Memory B cell (primary cell): ENCODE data around the gene GPRASP2.
"Not testable (repeated sequence)": the region's sequence is repeated elsewhere in the genome, so short reads cannot be mapped to it uniquely, and the experiment has no call there.

ENCODE experiments used
- ATAC-seq: fragments of 150-1000 bp; cut with Tn5 transposase; 2 replicates; pipeline ENCODE4 v1.10.0; 2021; ENCODE audit warnings: low read depth, mild to moderate bottlenecking, moderate library complexity
- DNase-seq, 2 donors: peaks; one replicate each; pipeline ENCODE4 v3.0.0; 2022; ENCODE audit warnings: low spot score in 2 of 2
- H3K27ac Mint-ChIP-seq: one replicate; pipeline ENCODE4 v1.8.0; 2022; ENCODE audit warnings: mild to moderate bottlenecking, moderate library complexity, mixed read lengths
- H3K27me3 Mint-ChIP-seq: one replicate; pipeline ENCODE4 v1.8.0; 2022; ENCODE audit warnings: mixed read lengths
- H3K36me3 Mint-ChIP-seq: one replicate; pipeline ENCODE4 v1.8.0; 2022; ENCODE audit warnings: mild to moderate bottlenecking, mixed read lengths
- H3K4me1 Mint-ChIP-seq: one replicate; pipeline ENCODE4 v1.8.0; 2022; ENCODE audit warnings: mixed read lengths
- H3K4me3 Mint-ChIP-seq: one replicate; pipeline ENCODE4 v1.8.0; 2022; ENCODE audit warnings: mild to moderate bottlenecking, moderate library complexity, mixed read lengths
- H3K9me3 Mint-ChIP-seq: one replicate; pipeline ENCODE4 v1.8.0; 2022; ENCODE audit warnings: mixed read lengths

Gene GPRASP2

DNA sequence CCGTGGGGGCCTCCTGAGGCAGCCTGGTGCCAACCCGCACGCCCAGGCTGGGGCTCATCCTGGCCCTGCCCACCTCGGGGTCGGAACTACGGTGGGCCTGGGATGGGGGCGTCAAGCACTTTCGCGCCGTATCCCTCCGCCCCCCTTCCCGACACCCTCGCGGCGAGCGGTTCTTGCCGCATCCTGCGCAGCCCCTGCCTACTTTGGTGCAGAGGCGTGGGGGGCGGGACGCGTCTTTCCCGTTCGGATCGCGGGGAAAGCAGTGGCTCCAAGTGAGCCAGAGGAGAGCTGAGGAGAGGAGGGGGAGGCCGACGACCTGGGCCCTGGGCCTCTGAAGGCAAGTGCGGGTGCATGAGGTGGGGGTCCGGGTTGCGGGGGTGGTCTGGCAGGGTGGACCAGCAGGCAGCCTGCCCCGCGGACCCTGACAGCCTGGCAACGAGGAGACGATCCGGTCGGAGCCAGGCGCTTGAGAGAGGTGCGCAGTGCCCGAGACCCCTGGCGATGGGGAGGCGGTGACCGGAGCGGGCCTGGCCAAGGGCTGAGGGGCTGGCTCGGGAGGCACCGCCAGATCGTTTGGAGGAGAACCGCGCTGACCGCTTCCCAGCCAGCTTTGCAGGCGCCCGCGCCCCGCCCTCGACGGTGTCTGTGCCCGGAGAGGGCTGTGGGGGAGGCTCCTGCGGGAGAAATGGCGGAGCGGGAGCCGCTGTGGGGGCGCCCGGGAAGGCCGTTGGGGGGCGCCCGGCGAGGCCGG lies at the start of gene GPRASP2:
GPRASP2 (plus strand) TSS at position 233 of the 751 bp plus-strand sequence. CDS start 2,422 bp downstream, outside the sequence.
- Mint-ChIP-seq H3K36me3 (peaks cover 2% of the 10 kb centered on the region), H3K27me3 (peaks cover 11% of the 10 kb centered on the region), H3K4me1 (peaks cover 4% of the 10 kb centered on the region), H3K27ac (no peak within 1 kb of the TSS), H3K4me3 (peak within 1 kb of the TSS; percentile 80), H3K9me3 (no peaks in the 10 kb centered on the region)
- DNase-seq (peak in 1 of 2 donors; percentile 1), ATAC-seq (no peak)

DNA sequence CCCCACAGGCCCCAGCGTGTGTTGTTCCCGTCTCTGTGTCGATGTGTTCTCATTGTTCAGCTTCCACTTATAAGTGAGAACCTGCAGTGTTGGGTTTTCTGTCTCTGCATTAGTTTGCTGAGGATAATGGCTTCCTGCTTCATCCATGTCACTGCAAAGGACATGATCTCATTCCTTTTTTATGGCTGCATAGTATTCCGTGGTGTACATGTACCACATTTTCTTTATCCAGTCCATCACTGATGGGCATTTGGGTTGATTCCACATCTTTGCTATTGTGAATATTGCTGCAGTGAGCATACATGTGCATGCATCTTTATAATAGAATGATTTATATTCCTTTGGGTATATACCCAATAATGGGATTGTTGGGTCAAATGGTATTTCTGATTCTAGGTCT lies 48.4 kb upstream of the GPRASP2 start:
- not testable (repeated sequence) for H3K27ac Mint-ChIP-seq, ATAC-seq

GRCh38 chrX:102667034-102667433 lies 45.2 kb upstream of the GPRASP2 start:
- H3K4me3 Mint-ChIP-seq, H3K27ac Mint-ChIP-seq, ATAC-seq, H3K27me3 Mint-ChIP-seq, DNase-seq: not testable (repeated sequence)
- peaks cover 12% of the 10 kb centered on the region for H3K9me3 Mint-ChIP-seq
- peaks cover 13% of the 10 kb centered on the region for H3K4me1 Mint-ChIP-seq
- H3K36me3 Mint-ChIP-seq = peaks cover 19% of the 10 kb centered on the region

More for the DNA sequence above, 48.4 kb upstream of the GPRASP2 start:
- Mint-ChIP-seq H3K4me1 (peaks cover 20% of the 10 kb centered on the region), H3K36me3 (peaks cover 15% of the 10 kb centered on the region)
- H3K4me3 Mint-ChIP-seq, DNase-seq, H3K27me3 Mint-ChIP-seq, H3K9me3 Mint-ChIP-seq: not testable (repeated sequence)

- DNase-seq (no peak), ATAC-seq (no peak)
- peaks cover 17% of the 10 kb centered on the region for H3K36me3 Mint-ChIP-seq
- no peaks in the 10 kb centered on the region for H3K27me3 Mint-ChIP-seq
- no peak overlapping the region for H3K4me3 Mint-ChIP-seq
- H3K4me1 Mint-ChIP-seq = peaks cover 16% of the 10 kb centered on the region
- no peak overlapping the region for H3K27ac Mint-ChIP-seq
- H3K9me3 Mint-ChIP-seq = peaks cover 12% of the 10 kb centered on the region
Measured at GRCh38 chrX:102669526-102669925, 42.7 kb upstream of the GPRASP2 start.

GRCh38 chrX:102672856-102673255 lies 39.4 kb upstream of the GPRASP2 start:
- H3K27me3 Mint-ChIP-seq = no peaks in the 10 kb centered on the region
- no peak overlapping the region for H3K27ac Mint-ChIP-seq
- H3K4me3 Mint-ChIP-seq = no peak overlapping the region
- H3K9me3 Mint-ChIP-seq = peaks cover 7% of the 10 kb centered on the region
- DNase-seq (no peak), ATAC-seq (no peak)
- H3K36me3 Mint-ChIP-seq = peaks cover 14% of the 10 kb centered on the region
- peaks cover 10% of the 10 kb centered on the region for H3K4me1 Mint-ChIP-seq

GRCh38 chrX:102677479-102677878 lies 34.8 kb upstream of the GPRASP2 start:
- H3K27ac Mint-ChIP-seq, DNase-seq, H3K27me3 Mint-ChIP-seq, H3K4me3 Mint-ChIP-seq, H3K4me1 Mint-ChIP-seq, H3K9me3 Mint-ChIP-seq, ATAC-seq: not testable (repeated sequence)
- peaks cover 22% of the 10 kb centered on the region for H3K36me3 Mint-ChIP-seq

DNA sequence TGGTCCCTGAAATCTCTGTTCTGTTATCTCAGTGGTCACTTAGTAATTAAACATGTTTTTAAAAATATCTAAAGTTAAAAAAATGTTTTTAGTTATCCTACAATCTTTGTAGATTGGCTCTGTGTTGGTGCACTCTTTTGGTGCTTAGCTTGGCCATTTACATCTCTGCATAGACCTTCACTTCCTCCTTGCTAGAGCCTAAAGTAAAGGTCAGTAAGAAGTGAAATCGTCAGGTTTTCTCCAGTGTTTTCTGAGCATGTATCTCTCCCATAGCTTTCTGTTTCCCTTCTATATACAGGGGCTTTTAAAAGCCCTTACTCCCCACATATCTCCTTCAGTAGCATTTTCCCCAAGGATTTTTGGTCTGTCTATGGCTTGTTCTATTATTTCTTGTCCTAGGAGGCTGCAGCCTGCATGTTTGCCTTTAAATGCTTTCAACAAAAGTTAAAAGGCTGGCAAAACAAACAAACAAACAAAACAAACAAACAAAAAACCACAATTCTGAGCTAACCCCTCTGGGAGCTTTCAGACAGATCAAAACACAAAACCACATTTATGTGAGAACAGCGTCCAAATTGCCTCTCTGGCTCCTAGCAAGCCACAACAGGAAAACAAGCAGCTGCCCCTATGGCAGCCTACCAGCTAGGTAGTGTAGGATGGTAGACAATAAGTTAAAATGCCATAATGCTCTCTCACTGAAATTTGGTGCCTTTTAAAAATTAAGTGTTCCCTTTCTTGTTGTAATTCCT lies 27.3 kb upstream of the GPRASP2 start:
- Mint-ChIP-seq H3K27ac (no peak overlapping the region), H3K9me3 (peaks cover 7% of the 10 kb centered on the region), H3K36me3 (peaks cover 25% of the 10 kb centered on the region), H3K4me3 (no peak overlapping the region), H3K4me1 (peaks cover 3% of the 10 kb centered on the region), H3K27me3 (no peaks in the 10 kb centered on the region)
- no peak for ATAC-seq
- DNase-seq = no peak

DNA sequence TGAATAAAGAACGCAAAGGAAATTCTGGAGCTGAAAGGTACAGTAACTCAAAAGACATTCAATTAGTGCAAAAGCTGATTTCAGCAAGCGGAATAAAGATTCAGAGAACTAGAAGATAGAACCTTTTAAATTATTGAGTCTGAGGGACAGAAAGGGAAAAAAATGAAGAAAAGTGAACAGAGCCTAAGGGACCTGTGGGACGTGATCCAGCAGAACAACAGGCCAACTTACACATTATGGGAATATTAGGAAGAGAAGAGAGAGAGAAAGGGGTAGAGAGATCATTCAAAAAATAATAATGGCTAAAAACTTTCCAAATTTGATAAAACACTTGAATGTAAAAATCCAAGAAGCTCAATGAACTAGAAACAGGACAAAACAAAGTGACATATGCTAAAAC lies 17.5 kb upstream of the GPRASP2 start:
- no peak overlapping the region for H3K27ac Mint-ChIP-seq
- no peaks in the 10 kb centered on the region for H3K4me1 Mint-ChIP-seq
- H3K36me3 Mint-ChIP-seq = peaks cover 18% of the 10 kb centered on the region
- no peak for DNase-seq
- ATAC-seq = no peak
- H3K9me3 Mint-ChIP-seq = peaks cover 1% of the 10 kb centered on the region
- no peak overlapping the region for H3K4me3 Mint-ChIP-seq
- peaks cover 2% of the 10 kb centered on the region for H3K27me3 Mint-ChIP-seq

- H3K27ac Mint-ChIP-seq = no peak overlapping the region
- no peak overlapping the region for H3K4me3 Mint-ChIP-seq
- peaks cover 2% of the 10 kb centered on the region for H3K27me3 Mint-ChIP-seq
- no peaks in the 10 kb centered on the region for H3K9me3 Mint-ChIP-seq
- ATAC-seq (no peak), DNase-seq (no peak)
- peaks cover 12% of the 10 kb centered on the region for H3K36me3 Mint-ChIP-seq
- no peaks in the 10 kb centered on the region for H3K4me1 Mint-ChIP-seq
Measured at GRCh38 chrX:102696306-102696705, 15.9 kb upstream of the GPRASP2 start.

- no peak overlapping the region for H3K27ac Mint-ChIP-seq
- H3K9me3 Mint-ChIP-seq = no peaks in the 10 kb centered on the region
- peaks cover 2% of the 10 kb centered on the region for H3K27me3 Mint-ChIP-seq
- DNase-seq = no peak
- H3K4me3 Mint-ChIP-seq = no peak overlapping the region
- H3K36me3 Mint-ChIP-seq = peaks cover 12% of the 10 kb centered on the region
- ATAC-seq = no peak
- no peaks in the 10 kb centered on the region for H3K4me1 Mint-ChIP-seq
Measured at GRCh38 chrX:102697494-102697893, 14.8 kb upstream of the GPRASP2 start.

DNA sequence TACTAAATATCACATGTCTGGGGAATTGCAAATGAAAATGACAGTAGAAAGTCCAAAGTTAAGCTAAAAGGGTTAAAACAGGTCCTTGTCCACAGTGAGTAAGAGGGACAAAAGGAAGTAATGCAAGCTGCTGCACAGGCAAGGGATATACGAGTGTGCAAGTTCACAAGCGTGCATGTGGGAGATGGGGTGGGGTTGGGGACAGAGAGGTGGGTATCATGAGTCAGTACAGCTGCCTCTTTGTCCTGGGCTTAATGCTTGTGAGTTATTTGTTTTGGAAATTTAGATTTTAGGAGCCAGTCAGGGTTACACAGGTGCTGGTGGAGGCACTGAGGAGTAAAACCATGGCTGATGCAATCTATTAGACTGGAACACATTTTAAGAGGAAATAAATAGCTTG lies 3.3 kb upstream of the GPRASP2 start:
- H3K27me3 Mint-ChIP-seq = peaks cover 13% of the 10 kb centered on the region
- DNase-seq (no peak), ATAC-seq (no peak)
- no peaks in the 10 kb centered on the region for H3K9me3 Mint-ChIP-seq
- no peak overlapping the region for H3K4me3 Mint-ChIP-seq
- no peak overlapping the region for H3K27ac Mint-ChIP-seq
- peaks cover 4% of the 10 kb centered on the region for H3K4me1 Mint-ChIP-seq
- peaks cover 2% of the 10 kb centered on the region for H3K36me3 Mint-ChIP-seq

DNA sequence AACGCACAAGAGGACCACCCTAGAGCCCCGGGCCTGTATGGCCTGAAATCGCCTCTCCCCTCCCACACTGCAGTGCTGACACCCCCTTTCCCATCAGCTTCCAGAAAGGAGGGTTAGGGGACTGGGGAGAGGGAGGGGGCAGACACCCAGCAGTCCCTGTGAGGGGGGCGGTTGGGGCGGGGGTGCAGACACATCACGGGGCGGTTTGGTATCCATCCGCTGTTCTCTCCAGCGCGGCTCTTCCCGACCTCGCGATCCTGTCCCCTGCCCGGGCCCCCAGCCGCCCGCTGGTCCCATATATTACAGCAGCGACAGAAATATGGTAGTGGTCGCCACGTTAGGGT lies 404 bp upstream of the GPRASP2 start:
- no peak overlapping the region for H3K27ac Mint-ChIP-seq
- peak overlapping the region; percentile 80 for H3K4me3 Mint-ChIP-seq
- no peak for DNase-seq
- H3K9me3 Mint-ChIP-seq = no peaks in the 10 kb centered on the region
- no peak for ATAC-seq
- H3K4me1 Mint-ChIP-seq = peaks cover 4% of the 10 kb centered on the region
- peaks cover 2% of the 10 kb centered on the region for H3K36me3 Mint-ChIP-seq
- peaks cover 11% of the 10 kb centered on the region for H3K27me3 Mint-ChIP-seq

- Mint-ChIP-seq H3K4me1 (peaks cover 4% of the 10 kb centered on the region), H3K27ac (no peak overlapping the region), H3K36me3 (peaks cover 2% of the 10 kb centered on the region), H3K4me3 (peak overlapping the region; percentile 59), H3K9me3 (no peaks in the 10 kb centered on the region), H3K27me3 (peaks cover 11% of the 10 kb centered on the region)
- DNase-seq (no peak), ATAC-seq (no peak)
Measured at GRCh38 chrX:102712981-102713625, 855 bp downstream of the GPRASP2 start.

DNA sequence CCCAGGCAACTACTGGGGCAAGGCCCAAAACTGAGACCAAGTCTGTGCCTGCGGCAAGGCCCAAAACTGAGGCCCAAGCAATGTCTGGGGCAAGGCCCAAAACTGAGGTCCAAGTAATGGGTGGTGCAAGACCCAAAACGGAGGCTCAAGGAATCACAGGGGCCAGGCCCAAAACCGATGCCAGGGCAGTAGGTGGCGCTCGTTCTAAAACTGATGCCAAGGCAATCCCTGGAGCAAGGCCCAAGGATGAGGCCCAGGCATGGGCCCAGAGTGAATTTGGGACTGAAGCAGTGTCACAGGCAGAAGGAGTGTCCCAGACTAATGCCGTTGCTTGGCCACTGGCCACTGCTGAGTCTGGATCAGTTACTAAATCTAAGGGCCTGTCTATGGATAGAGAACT lies 2.7 kb downstream of the GPRASP2 start:
- peaks cover 2% of the 10 kb centered on the region for H3K36me3 Mint-ChIP-seq
- H3K27ac Mint-ChIP-seq = no peak overlapping the region
- no peak for DNase-seq

More for the DNA sequence above, 2.7 kb downstream of the GPRASP2 start:
- no peaks in the 10 kb centered on the region for H3K9me3 Mint-ChIP-seq
- H3K27me3 Mint-ChIP-seq = peaks cover 11% of the 10 kb centered on the region
- ATAC-seq = no peak
- no peak overlapping the region for H3K4me3 Mint-ChIP-seq
- H3K4me1 Mint-ChIP-seq = peaks cover 4% of the 10 kb centered on the region
